DMS153 (cell line): ENCODE measurements around the gene CFAP299.
"Not testable (repeated sequence)": the region's sequence is repeated elsewhere in the genome, so short reads cannot be mapped to it uniquely, and the experiment has no call there.

Experiments
- DNase-seq: peaks from one replicate; lab custom pipeline; 2025; lab: John Stamatoyannopoulos, UW

The CFAP299 gene

GRCh38 chr4:80717204-80717603, 381.7 kb downstream of the CFAP299 start:
- DNase-seq, result no peak

- DNase-seq, result no peak
Observed at GRCh38 chr4:80726471-80726870, 390.9 kb downstream of the CFAP299 start.

- DNase-seq, result no peak
Observed at GRCh38 chr4:80730158-80730557, 394.6 kb downstream of the CFAP299 start.

DNA sequence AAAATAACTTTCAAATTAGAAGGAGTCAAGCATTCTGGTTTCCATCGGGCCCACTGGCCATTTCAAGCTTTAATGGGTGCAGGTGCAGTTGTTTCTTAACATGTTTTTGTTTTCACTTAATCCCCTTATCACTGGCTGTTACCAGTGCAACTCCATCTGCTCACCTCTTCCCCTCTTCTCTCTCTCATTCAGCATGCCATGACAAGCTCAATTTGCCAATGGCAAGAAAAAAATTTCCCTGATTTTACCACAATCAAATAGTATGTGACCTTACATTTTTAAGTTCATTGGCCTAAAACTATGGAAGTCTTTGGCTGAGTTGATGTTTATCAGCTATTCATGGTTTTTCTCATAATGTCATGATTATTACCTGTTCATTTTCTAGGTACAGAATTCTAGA, 395.9 kb downstream of the CFAP299 start:
- DNase-seq, result no peak

DNA sequence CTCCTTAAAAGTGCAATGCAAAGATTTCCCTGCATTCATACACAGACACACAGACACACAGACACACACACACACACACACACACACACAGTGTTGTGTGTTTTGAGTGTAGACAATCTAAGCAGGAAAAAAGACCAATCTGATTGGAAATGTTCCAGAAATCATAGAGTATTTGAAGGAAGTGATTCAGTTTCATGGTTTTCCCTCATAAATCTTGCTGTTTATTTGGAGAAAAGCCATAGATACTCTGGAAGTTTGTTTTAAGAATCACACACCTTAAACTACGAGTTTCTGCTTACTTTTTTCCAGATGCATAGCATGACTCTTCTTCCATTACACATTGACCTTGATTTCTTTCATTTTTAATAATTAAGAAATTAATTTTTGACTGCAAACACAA, 396.5 kb downstream of the CFAP299 start:
- no peak for DNase-seq

GRCh38 chr4:80740375-80740774, 404.8 kb downstream of the CFAP299 start:
- DNase-seq, result no peak

DNA sequence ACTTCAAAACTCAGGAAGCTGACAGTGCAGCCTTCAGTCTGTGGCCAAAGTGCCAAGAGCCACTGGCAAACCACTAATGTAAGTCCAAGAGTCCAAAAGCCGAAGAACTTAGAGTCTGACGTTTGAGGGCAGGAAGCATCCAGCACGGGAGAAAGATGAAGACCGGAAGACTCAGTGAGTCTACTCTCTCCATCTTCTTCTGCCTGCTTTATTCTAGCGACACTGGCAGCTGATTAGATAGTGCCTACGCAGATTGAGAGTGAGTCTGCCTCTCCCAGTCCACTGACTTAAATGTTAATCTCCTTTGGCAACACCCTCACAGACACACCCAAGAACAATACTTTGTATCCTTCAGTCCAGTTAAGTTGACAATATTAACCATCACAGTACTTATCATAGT, 414.0 kb downstream of the CFAP299 start:
- DNase-seq, result not testable (repeated sequence)

DNA sequence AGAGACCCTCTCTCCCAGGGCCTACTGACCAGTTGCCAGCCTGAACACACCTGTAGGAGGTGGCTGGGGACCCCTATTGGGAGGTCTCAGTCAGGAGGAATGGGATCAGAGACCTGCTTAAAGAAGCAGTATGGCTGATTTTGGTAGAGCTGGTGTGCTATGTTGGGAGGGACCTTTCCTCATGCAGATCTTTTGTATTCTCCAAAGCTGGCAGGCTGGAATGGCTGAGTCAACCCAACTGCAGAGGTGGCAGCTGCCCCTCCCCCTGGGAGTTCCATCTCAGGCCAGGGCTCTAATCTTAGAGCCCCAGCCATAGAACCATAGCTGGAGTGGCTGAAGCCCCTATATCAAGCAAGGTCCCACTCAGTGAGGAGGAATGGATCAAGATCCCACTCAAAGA, 415.7 kb downstream of the CFAP299 start:
- no peak for DNase-seq

GRCh38 chr4:80767944-80768343, 432.4 kb downstream of the CFAP299 start:
- no peak for DNase-seq

DNA sequence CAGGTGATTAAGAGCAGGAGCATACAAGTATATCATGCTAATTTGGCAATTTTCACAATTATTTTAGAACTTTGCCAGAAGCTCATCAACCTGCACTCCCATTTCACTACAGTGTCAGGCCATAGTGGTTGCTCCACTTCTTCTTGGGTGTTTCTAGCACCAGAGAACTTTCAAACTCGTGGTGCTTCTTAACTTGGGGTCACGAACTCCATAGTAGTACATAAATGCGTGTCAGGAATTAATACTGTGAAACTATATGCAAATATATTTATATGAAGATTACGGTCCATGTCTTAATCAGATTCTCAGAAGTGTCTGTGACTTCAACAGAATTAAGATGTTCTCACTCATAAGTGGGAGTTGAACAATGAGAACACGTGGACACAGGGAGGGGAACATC, 440.6 kb downstream of the CFAP299 start:
- no peak for DNase-seq

GRCh38 chr4:80781431-80781830, 445.9 kb downstream of the CFAP299 start:
- no peak for DNase-seq

DNA sequence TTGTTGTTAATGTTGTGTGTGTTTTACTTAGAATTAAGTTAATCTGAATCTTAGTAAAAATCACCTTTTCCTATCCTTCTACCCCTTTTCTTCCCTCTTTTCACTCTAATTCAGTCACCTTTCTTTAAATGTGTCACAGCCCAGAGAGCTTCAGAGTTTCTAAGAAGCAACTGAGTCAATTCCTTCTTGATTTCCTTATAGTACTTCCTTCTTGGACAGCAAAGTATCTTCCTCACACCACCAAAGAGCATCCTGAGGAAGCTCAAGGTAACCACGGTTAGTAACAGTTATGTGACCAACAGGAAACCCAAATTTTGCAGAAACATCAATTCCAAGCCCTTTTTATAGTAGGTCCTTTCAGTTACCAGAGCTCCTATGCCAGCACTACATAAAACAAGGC, 451.8 kb downstream of the CFAP299 start:
- no peak for DNase-seq

DNA sequence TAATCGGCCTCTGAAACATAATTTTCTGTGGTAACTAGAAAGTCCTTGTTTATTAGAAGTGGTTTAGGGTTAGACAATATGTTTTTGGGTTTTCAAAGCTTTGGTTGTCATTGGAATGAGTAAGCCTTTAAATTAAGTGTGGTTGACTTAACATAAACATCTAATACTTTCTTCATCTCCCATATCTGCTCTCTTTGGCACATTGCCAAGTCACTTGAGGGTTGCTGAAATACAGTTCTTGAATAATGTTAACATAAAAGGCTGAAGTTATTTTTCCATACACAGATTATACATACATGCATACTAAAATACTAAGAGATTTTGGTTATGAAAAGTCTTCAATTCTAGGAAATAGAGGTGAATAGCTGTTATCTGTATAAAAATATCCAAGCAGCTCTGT, 453.3 kb downstream of the CFAP299 start:
- no peak for DNase-seq

GRCh38 chr4:80790152-80790551, 454.6 kb downstream of the CFAP299 start:
- DNase-seq, result no peak

GRCh38 chr4:80793660-80794059, 458.1 kb downstream of the CFAP299 start:
- DNase-seq, result not testable (repeated sequence)

DNA sequence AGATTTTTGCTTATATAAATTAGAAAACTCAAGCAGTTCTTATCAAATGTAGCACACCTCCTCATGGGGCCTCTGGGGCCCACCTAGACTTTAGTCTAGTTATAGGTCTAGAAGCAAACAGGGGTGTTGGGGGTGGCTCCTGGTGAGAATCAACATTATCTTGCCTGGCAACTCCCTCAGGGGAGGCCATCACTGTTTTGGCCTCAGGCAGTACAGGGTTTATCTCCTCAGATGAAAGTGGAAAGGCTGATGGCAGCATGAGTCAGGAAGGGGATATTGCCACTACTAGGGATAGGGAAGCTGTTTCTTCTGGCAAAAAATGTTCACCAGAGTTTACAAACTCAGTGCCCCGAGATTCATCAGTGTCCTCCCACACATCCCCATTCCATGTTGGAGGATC, 462.6 kb downstream of the CFAP299 start:
- DNase-seq, result no peak

DNA sequence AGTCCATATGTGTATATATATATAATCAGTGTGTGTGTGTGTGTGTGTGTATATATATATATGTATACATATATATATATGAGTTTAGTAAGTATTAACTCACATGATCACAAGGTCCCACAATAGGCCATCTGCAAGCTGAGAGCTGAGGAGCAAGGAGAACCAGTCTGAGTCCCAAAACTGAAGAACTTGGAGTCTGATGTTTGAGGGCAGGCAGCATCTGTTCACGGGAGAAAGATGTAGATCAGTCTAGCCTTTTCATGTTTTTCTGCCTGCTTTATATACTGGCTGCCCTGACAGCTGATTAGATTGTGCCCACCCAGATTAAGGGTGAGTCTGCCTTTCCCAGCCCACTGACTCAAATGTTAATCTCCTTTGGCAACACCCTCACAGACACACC, 465.2 kb downstream of the CFAP299 start:
- DNase-seq, result not testable (repeated sequence)

GRCh38 chr4:80803337-80803736, 467.8 kb downstream of the CFAP299 start:
- no peak for DNase-seq

DNA sequence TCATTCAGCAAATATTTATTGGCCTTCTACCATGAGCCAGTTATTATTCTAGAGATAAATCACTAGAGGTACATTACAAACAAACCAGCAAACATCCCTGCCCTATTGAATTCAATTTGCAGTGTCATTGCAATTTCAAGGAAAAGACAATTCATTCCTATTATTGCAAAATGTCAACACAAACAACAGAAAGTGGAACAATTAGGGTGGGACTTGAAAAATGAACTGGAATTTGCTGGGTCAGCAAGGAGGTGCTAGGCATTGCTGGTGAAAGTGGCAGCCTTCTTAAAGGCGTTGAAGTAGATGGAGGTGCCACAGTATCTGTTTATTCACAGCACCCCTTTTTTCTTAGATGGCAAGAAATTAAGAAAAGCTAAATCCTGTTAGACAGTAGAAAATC, 470.9 kb downstream of the CFAP299 start:
- no peak for DNase-seq

DNA sequence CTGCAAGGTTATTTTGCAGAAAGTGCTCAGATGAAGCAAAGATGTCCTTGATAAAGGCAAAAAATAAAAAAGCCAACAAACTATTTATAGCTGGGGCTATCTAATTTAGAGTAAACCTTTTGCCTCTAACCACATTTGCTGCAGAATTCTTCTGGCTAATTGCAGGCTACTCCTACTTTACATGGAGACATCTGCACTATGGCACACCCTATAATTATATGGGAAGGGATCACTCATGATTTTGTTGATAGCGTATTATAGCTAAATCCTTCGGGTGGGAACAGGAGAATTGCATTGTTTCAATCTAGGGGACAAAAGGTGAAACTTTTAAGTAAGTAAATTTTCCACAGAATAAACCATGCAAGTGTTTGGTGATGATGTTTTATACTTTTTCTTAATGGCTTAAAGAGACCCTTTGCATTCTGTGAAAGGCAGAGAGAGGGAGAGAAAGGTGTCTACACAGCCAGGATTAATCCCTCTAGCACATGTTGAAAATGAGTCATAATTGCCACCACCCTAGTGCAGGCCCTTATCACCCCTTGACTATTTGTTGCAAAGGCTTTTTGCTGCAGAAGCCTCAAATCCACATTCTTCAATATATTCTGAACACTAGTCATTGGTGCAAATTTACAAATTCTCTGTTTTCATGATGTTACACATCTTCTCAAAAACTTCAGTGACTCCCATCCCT, 473.7 kb downstream of the CFAP299 start:
- no peak for DNase-seq

GRCh38 chr4:80811406-80811805, 475.9 kb downstream of the CFAP299 start:
- no peak for DNase-seq

GRCh38 chr4:80812145-80812544, 476.6 kb downstream of the CFAP299 start:
- DNase-seq, result no peak

GRCh38 chr4:80814266-80814665, 478.7 kb downstream of the CFAP299 start:
- no peak for DNase-seq
